GM19467 (cell line): Measurements from ENCODE around the gene FCHSD2.
"Not testable (repeated sequence)": the region's sequence is repeated elsewhere in the genome, so short reads cannot be mapped to it uniquely, and the experiment has no call there.

ENCODE experiments used
- ATAC-seq: cut with Tn5 transposase; IDR thresholded peaks from one replicate; pipeline ENCODE4 v1.9.1; 2021; ENCODE audit warnings: mild to moderate bottlenecking, moderate library complexity; ENCODE audit not compliant: unreplicated experiment

The FCHSD2 gene

DNA sequence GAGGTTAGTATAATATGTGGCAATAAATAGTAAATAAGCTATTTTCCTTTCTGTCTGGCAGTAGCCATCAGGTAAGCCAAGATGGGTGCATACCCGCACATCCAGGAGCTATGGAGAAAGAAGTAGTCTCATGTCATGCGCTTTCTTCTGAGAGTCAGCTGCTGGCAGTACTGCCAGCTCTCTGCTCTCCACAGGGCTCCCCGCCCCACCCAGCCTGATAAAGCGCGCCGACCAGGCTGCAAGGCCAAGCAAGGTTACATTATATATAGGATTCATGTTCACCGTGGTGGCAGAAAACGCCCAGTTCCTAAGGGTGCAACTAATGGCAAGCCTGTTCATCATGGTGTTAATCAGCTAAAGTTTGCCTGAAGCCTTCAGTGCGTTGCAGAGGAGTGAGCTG, 201.7 kb downstream of the FCHSD2 start:
- ATAC-seq = no peak

DNA sequence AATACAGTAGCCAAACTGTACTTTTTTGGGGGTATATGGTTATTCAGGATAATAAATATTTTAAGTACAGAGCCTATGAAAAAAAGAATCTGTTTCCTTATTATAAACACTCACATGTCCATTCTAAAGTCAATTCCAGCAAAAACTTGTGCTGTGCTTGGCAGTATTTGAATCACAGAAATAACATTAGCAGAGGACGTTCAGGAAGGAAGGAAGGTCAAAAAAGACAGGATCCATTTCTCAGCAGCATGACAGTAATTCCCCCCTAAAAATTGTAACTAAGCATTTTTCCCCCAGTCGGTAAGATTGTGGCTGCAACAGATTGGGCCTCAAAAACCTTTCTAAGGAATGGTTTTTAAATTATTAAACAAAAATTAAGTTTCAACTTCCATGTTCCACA, 203.1 kb downstream of the FCHSD2 start:
- no peak for ATAC-seq

DNA sequence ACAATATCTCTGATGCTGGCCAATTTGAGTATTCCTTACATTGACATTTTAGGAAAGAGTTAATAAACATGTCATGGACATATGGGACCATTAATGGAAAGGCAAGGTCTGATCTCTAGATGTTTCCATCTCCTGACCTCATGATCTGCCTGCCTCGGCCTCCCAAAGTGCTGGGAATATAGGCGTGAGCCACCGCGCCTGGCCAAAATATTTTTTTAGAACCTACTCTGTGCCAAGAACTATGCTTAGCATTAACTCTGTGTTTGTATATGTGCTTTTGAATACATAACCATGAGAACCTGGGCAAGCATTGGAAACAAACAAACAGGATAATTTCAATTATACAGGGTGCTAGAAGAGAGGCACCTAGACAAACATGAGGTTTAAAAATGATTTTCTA, 204.7 kb downstream of the FCHSD2 start:
- no peak for ATAC-seq

DNA sequence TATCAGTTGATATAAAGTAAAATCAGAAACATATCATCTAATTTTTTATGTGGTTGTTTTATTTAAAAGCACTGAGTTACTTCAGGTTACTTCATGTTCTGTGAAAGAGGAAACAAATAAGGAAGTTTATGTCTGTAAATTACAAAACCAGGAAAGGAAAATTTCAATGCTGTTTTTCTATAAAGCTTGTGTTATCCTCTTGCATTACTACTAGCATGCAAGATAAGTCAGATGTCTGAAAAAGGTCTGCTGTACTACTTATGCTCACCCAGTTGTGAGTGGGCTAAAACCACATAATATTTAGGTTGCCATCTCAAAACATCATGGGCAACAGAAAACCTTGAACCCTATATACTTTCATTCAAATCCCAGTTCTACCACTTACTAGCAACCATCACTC, 206.4 kb downstream of the FCHSD2 start:
- ATAC-seq = no peak

DNA sequence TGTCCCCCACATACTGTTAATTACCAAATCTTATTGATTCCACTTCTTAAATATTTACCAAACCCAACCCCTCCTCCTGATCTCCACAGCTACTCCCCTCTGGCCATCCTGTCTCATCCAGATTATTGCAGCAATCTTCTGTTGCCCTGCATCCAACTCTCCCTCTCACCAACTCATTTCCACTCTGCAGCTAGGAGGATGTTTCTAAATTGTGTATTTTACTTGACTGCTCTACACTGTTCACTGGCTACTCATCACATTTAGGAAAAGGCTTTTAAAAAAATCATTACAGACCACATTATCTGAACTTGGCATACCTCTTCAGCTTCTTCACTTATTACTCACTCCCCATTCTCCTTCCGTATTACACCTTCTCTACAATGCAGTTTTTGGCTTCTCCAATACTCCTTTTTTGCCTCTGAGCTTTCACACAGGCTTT, 210.0 kb downstream of the FCHSD2 start:
- no peak for ATAC-seq

DNA sequence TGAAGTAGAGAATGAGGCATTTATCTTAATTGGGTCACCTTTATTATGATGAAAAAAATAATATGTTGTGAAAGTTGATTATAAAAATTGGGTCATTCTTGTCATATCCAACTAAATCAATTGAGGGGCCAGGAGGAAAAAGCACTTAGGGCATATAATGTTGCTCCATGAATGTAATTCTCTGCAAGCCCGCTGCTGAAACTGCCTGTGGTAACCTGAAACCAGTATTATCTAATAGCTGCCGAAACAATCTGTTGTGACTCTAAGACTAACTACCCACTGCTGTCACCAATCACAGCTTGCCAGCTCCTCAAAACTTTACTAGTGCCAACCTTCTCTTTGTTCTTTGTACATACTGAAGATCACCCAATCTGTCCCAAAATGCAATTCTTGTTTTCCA, 212.1 kb downstream of the FCHSD2 start:
- ATAC-seq = no peak

DNA sequence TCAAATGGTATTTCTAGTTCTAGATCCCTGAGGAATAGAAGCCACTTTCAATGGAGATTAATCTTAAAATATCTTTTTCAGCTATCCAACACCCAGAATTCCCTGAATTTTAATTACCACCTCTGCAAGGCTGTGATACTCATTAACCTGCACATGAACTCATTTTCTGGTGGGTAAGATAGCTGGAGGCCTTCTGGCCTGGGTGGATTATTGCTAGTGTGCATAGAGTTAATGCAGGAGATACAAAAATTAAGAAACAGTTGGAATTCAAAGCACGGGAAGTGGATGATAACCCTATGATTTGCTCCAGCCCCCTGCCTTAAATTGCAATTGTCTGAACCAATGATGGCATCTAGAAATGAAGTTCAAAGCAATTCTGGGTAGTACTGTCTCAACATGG, 212.9 kb downstream of the FCHSD2 start:
- no peak for ATAC-seq

DNA sequence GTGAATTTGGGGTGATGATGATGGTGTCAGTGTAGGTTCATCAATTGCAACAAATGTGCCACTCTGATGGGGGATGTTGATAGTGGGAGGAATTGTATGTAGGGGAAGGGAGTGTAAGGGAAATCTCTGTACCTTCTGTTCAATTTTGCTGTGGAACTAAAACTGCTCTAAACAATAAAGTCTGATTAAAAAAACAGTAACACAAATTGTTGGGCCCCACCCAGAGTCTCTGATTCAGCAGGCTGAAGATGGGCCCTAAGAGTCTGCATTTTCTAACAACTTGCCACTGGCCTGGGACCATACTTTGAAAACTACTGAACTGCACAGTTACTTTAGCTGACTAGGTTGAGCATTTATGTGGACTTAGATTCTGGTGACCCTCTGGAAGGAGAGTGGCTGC, 214.7 kb downstream of the FCHSD2 start:
- no peak for ATAC-seq

DNA sequence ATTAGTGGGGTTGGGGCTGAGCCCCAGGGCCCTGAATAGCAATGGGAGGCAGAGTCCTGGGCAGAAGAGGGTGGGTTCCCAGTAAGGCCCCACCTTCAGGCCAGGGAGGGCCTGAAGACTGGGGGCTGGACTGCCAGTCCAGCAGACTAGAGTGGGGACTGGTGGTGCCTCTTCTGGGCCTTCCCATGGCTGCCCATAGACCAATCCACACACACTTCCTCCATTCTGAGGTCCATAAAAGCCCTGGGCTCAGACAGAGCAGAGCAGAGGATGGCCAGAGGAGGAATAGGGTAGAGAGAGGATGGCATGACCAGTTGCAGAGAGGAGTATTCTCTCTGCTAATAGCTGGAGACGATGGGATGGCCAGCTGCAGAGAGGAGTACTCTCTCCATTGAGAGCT, 216.0 kb downstream of the FCHSD2 start:
- no peak for ATAC-seq

DNA sequence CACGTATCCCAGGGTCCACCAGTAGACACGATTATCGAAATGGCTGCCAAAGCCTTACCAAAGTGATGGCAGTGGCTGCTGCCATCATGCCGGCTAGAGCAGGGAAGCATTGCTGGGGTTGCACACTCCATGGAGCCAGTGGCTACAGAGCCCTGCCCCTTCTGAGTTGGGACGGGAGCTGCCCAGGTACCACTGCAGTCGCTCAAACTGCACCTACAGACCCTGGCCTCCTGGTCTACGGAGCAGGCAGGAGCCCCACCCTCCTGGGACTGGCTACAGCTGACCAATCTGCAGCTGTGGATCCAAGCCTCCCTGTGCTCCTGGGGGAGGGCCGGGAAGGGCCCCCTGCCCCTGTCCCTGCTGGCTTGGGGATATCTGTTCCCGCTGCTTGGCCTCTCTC, 216.5 kb downstream of the FCHSD2 start:
- no peak for ATAC-seq

DNA sequence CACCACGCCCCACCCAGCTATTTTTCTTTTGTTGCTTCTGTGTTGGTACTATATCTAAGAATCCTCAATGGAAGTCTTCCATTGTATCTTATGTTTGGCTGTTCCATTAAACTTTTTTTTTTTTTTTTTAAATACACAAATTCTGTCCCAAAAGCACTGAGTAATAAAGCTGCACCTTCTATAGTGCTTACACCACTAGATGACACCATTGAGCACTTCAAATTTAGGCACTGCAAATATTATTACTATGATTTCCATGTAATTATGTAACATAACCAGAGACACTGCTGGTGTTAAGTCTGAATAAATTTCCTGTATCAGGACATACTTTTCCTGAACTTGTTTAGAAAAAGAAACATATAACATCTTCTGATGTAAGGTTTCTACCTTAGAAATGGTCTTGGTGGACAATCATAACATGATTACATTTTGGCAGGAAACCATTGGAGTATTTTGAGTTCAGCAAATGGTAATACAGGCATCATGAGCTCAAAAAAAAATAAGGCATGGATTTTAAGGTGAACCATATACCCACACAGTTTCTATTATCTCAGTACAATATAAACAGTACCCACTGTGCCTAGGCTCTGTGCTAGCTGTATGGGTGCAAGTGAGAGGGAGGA, 217.4 kb downstream of the FCHSD2 start:
- no peak for ATAC-seq

DNA sequence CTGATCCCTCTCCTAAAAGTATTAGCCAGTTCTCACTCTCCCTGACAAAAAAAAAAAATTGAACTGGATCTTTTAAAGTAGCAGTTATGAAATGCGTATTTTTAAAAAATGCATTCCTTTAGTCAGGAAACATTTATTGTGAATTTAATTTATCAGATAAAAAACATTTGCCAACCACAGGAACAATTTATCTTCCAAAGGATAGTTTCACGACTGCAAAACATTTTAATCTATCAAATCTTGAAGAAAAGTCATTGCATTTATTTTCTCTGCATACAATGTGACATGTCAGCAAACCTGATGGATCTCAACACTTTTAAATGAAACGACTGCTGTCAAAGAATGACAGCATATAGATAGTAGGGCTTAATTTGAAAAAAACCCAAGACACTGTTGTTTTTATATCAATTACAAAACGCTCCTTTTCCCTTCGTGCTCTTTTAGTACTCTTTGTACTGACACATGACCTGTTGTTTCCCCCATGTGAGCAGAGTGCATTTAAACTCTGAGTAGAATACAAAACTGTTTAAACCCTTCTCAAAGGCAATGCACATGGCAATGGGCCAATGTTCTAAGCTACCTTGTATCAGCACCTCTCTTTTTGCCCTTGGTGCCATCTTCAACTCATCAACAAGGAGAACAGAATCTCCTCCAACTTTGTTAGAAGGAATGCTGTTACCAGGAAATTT, 220.9 kb downstream of the FCHSD2 start:
- no peak for ATAC-seq

DNA sequence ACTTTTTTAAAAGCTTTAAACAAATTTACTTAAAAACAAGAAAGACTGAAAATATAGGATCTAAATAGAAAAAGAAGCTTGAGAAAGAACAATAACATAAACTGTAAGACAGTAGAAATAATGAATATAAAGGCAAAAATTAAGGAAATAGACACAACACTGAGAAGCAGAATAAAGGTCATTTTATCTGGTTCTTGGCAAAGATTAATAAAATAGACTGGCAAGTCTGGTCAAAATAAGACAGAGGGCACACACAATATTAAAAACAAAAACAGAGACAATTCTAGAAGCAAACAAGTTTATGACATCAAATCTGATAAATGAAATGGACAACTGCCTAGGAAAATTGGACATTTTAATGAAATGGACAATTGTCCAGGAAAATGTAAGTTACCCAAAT, 222.1 kb downstream of the FCHSD2 start:
- ATAC-seq = no peak

DNA sequence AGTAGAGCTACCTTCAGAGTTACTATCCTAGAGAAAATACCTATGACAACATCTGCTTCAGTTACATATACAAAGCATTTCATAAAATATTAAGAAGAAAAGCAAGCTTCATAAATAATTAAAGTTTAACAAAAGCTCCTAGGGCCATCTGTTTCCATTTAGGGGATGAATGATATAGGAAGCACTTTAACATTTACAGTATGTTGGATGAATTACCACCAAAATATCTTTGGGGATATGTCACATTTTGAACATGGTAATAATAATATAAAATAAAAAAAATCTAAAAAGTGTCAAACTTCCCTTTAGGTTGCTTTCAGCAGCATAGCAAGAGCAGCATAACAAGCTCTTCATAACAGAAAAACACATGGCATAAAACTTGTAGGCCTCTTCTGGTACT, 223.3 kb downstream of the FCHSD2 start:
- ATAC-seq = no peak

DNA sequence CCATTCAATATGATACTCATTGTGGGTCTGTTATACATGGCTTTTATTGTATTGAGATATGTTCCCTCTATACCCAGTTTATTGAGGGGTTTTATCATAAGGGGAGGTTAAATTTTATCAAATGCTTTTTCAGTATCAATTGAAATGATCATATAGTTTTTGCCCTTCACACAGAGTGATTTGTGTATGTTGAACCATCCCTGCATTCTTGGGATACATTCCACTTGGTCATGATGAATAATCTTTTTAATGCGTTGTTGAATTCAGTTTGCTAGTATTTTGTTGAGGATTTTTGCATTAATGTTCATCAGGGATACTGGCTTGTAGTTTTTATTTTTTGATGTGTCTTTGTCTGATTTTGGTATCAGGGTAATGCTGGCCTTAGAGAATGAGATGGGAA, 229.9 kb downstream of the FCHSD2 start:
- ATAC-seq = no peak

DNA sequence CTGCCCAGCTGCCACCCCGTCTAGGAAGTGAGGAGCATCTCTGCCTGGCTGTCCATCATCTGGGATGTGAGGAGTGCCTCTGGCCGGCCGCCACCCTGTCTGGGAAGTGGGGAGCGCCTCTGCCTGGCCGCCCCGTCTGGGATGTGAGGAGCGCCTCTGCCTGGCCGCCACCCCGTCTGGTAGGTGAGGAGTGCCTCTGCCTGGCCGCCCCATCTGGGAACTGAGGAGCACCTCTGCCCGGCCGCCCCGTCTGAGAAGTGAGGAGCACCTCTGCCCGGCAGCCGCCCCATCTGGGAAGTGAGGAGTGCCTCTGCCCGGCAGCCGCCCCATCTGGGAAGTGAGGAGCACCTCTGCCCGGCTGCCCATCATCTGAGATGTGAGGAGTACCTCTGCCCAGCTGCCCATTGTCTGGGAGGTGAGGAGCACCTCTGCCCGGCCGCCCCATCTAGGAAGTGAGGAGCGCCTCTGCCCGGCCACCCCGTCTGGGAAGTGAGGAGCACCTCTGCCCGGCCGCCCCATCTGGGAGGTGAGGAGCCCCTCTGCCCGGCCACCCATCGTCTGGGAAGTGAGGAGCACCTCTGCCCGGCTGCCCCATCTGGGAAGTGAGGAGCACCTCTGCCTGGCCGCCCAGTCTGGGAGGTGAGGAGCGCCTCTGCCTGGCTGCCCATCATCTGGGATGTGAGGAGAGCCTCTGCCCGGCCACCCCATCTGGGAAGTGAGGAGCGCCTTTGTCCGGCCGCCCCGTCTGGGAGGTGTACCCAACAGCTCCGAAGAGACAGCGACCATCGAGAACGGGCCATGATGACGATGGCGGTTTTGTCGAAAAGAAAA, 232.3 kb downstream of the FCHSD2 start:
- not testable (repeated sequence) for ATAC-seq

DNA sequence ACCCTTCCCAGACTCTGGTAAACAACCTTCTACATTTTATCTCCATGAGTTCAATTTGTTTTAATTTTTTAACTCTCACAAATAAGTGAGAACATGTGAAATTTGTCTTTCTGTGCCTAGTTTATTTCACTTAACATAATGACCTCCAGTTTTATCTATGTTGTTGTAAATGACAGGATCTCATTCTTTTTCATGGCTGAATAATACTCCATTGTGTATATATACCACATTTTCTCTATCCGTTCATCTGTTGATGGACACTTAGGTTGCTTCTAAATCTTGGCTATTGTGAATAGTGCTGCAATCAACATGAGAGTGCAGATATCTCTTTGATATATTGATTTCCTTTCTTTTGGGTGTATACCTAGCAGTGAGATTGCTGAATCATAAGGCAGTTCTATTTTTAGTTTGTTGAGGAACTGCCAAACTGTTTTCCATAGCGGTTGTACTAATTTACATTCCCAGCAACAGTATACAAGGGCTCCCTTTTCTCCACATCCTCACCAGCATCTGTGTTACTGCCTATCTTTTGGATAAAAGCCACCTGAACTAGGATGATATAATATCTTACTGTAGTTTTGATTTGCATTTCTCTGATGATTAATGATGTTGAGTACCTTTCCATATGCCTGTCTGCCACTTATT, 234.0 kb downstream of the FCHSD2 start:
- ATAC-seq = no peak

DNA sequence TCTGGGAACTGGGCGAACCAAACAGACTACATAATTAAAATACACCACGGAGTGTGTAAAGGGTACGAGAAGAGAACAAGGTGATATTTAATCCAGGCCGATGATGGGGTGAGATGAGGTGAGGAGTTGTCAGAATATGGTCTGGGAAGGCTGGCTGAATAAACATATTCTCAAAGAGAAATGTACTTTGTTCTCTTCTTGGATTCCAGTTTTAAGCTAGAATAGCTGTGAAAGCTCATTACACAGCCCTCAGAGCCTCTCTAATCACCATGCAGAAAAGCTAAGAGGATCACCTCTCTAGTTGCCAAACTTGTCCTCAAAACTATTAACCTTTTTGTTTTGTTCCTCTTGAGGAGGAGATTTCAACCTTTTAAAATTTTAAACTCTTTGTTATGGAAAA, 238.1 kb downstream of the FCHSD2 start:
- no peak for ATAC-seq

DNA sequence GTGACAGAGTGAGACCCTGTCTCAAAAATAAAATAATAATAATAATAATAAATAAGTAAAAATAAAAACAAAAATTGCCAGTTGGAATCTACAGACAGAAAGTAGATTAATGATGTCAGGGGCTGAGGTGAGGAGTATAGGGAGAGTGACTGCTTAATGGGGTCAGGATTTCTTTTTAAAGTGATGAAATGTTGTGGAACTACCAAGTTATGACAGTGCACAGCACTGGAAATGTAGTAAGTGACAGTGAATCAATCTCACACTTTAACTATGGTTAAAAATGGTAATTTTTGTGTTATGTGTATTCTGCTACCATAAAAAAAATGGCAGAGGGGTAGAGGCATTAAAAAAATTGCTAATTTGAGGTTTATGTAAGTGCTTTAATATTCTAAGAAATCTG, 240.7 kb downstream of the FCHSD2 start:
- ATAC-seq = no peak

DNA sequence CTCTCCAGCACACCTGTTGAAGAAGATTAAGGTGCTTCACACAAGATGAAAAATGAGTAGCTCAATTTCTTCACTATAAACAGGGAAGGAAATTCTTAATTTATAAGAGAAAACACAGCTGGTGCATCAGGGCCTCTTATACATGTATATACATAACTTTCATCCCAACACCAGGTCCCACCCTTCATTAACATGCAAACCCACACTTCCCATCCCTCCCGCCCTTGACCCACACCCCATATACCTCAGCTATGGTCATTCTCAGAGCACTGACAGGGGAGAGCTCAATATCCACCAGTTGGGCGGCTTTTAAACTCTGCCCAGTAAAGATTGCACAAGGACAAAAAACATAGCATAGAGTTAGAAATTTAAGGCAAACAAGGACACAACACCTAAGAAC, 242.1 kb downstream of the FCHSD2 start:
- no peak for ATAC-seq

DNA sequence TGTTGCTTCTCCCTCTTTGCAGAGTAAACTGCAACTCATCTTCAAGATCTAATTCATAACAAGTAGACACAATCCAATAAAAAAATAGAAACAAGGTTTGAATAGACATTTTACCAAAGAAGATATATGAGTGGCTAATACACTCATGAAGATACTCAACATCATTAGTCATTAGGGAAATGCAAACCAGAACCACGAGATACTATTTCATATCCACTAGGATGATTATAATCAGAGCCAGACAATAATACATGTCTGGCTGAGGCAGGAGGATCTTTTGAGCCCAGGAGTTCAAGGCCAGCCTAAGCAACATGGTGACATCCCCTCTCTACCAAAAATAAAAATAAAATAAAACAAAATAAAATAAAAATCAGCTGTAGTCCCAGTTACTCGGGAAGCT, 242.9 kb downstream of the FCHSD2 start:
- ATAC-seq = no peak

DNA sequence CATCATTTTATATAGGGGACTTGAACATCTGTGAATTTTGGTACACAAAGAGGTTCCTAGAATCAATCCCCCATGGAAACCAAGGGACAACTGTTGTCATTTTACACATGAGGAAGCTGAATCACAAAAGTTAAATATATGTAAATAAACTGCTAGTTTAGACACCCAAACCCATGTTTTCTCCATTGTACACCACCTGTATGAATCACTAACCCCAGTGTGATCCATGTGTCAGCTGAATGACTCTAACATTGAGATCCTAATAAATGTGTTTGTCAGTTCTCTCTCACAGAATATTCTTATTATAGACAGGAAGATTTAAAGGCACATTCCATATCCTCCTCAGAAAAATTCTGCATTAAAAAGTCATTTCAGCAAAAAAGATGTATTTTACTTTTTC, 244.6 kb downstream of the FCHSD2 start:
- no peak for ATAC-seq
